H1 (cell line): ENCODE data around the gene DUSP9. TPM values are rescaled to one million over a fixed set of nuclear protein-coding genes. Genes with fewer than 3 reads are reported as not detected.

Experiments used
- CHD2 ChIP-seq: IDR thresholded peaks from 2 replicates; pipeline ENCODE4 v1.6.1; 2012; ENCODE audit warnings: low read length, improper control_type of control experiment
- NANOG ChIP-seq: IDR thresholded peaks from 2 replicates; pipeline ENCODE4 v1.6.1; 2011; ENCODE audit warnings: low read length, low read depth, mild to moderate bottlenecking, inconsistent platforms; ENCODE audit not compliant: insufficient read depth, poor library complexity, severe bottlenecking
- NRF1 ChIP-seq: IDR thresholded peaks from 2 replicates; pipeline ENCODE4 v1.6.1; 2011; ENCODE audit warnings: mild to moderate bottlenecking, low read depth, low read length, improper control_type of control experiment
- RNF2 ChIP-seq: fragments of 200-900, 300-1000 bp; sonication (generic); IDR thresholded peaks from 2 replicates; pipeline ENCODE4 v1.7.1; 2016; ENCODE audit warnings: borderline replicate concordance, low read depth, mild to moderate bottlenecking, antibody characterized with exemption, low read length; ENCODE audit not compliant: poor library complexity, severe bottlenecking; ENCODE audit errors: missing control alignments
- SUZ12 ChIP-seq: fragments of 200-600 bp; sonication (generic); IDR thresholded peaks from 2 replicates; pipeline ENCODE4 v1.6.1; 2012; ENCODE audit warnings: mild to moderate bottlenecking, inconsistent platforms, low read length, moderate library complexity, mixed read lengths
- YY1 ChIP-seq: IDR thresholded peaks from 2 replicates; pipeline ENCODE4 v1.6.1; 2011; ENCODE audit warnings: low read depth, mild to moderate bottlenecking, low read length
- polyA plus RNA-seq, 7 experiments: library from polyadenylated mRNA; depleted of rRNA in 3 of 7; stranded (reverse) in 5 of 7; unstranded in 2 of 7; fragments of >200 nt in 5 of 7; fragments of 200-250 nt in 2 of 7; gene quantifications; 1 replicate in 5 of 7; 2 replicates in 1 of 7; 4 replicates in 1 of 7; pipeline versions ENCODE4 v1.2.1 to v1.2.3, GENCODE V29; 2011 to 2013; ENCODE audit warnings: missing spikeins in 2 of 7, mixed read lengths in 2 of 7
- total RNA-seq: library from RNA; stranded (reverse); fragmentation: NEBNext Ultra II Directional; extraction: Animal tissue kit (Norgen Biotek cat#: 25700); gene quantifications from 2 replicates; pipeline ENCODE4 v1.2.1, GENCODE V29; 2021
- TF ChIP-seq, protein P1 (sequence below): fragments of 300-600 bp; sonication (generic); IDR thresholded peaks from 2 replicates; pipeline ENCODE4 v1.7.1; 2012; ENCODE audit warnings: low read length, moderate library complexity, mild to moderate bottlenecking, inconsistent platforms; ENCODE audit not compliant: insufficient replicate concordance

Gene DUSP9
- total and polyA plus RNA-seq, 2 of the 8 experiments (the other 6 are each of a cell fraction or from before 2014, with no cell fraction given) = 0.80 to 1.1 TPM

DNA sequence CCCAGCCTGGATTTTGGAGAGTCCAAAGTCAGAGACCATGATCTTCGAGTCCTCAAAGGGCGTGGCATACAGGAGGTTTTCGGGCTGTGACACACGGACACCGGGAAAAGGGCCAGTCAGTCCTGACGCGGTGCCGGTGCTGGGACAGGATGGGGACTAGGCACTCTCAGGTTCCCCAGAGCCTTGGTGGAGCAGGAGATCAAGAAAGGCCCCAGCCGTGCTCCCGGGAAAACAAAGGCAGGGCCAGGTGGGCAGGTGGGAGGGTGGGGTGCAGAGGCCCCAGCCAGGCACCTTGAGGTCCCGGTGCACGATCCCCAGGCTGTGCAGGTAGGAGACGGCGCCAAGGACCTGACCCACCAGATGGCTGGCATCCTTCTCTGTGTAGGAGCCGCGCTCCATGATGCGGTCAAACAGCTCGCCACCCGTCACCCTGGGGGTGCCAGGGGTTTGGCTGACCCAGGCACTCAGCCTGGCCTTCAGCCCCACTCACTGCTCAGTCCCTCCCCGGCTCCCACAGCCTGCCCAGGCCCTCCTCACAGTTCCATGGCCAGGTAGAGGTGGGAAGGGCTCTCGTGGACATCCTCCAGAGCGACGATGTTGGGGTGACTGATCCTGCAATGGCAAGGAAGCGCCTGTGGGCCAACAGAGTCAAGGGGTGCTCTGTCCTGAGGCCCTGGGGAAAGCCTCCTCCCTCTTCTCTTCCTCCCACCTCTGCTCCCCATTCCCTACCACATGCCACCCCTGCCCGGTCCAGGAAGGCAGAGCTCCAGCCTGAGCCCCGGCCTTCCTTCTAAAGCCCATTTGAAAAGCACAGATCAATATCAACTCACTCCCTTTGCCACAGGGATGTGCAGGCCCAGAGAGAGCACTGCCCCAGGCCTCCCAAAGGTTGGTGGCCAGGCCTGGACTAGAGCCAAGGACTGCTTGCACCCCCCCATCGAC is 24.9 kb downstream of the DUSP9 start (continued):
- no peak for TF ChIP-seq NRF1
- TF ChIP-seq CHD2 = no peak
- no peak for TF ChIP-seq YY1
- TF ChIP-seq, protein P1, sequence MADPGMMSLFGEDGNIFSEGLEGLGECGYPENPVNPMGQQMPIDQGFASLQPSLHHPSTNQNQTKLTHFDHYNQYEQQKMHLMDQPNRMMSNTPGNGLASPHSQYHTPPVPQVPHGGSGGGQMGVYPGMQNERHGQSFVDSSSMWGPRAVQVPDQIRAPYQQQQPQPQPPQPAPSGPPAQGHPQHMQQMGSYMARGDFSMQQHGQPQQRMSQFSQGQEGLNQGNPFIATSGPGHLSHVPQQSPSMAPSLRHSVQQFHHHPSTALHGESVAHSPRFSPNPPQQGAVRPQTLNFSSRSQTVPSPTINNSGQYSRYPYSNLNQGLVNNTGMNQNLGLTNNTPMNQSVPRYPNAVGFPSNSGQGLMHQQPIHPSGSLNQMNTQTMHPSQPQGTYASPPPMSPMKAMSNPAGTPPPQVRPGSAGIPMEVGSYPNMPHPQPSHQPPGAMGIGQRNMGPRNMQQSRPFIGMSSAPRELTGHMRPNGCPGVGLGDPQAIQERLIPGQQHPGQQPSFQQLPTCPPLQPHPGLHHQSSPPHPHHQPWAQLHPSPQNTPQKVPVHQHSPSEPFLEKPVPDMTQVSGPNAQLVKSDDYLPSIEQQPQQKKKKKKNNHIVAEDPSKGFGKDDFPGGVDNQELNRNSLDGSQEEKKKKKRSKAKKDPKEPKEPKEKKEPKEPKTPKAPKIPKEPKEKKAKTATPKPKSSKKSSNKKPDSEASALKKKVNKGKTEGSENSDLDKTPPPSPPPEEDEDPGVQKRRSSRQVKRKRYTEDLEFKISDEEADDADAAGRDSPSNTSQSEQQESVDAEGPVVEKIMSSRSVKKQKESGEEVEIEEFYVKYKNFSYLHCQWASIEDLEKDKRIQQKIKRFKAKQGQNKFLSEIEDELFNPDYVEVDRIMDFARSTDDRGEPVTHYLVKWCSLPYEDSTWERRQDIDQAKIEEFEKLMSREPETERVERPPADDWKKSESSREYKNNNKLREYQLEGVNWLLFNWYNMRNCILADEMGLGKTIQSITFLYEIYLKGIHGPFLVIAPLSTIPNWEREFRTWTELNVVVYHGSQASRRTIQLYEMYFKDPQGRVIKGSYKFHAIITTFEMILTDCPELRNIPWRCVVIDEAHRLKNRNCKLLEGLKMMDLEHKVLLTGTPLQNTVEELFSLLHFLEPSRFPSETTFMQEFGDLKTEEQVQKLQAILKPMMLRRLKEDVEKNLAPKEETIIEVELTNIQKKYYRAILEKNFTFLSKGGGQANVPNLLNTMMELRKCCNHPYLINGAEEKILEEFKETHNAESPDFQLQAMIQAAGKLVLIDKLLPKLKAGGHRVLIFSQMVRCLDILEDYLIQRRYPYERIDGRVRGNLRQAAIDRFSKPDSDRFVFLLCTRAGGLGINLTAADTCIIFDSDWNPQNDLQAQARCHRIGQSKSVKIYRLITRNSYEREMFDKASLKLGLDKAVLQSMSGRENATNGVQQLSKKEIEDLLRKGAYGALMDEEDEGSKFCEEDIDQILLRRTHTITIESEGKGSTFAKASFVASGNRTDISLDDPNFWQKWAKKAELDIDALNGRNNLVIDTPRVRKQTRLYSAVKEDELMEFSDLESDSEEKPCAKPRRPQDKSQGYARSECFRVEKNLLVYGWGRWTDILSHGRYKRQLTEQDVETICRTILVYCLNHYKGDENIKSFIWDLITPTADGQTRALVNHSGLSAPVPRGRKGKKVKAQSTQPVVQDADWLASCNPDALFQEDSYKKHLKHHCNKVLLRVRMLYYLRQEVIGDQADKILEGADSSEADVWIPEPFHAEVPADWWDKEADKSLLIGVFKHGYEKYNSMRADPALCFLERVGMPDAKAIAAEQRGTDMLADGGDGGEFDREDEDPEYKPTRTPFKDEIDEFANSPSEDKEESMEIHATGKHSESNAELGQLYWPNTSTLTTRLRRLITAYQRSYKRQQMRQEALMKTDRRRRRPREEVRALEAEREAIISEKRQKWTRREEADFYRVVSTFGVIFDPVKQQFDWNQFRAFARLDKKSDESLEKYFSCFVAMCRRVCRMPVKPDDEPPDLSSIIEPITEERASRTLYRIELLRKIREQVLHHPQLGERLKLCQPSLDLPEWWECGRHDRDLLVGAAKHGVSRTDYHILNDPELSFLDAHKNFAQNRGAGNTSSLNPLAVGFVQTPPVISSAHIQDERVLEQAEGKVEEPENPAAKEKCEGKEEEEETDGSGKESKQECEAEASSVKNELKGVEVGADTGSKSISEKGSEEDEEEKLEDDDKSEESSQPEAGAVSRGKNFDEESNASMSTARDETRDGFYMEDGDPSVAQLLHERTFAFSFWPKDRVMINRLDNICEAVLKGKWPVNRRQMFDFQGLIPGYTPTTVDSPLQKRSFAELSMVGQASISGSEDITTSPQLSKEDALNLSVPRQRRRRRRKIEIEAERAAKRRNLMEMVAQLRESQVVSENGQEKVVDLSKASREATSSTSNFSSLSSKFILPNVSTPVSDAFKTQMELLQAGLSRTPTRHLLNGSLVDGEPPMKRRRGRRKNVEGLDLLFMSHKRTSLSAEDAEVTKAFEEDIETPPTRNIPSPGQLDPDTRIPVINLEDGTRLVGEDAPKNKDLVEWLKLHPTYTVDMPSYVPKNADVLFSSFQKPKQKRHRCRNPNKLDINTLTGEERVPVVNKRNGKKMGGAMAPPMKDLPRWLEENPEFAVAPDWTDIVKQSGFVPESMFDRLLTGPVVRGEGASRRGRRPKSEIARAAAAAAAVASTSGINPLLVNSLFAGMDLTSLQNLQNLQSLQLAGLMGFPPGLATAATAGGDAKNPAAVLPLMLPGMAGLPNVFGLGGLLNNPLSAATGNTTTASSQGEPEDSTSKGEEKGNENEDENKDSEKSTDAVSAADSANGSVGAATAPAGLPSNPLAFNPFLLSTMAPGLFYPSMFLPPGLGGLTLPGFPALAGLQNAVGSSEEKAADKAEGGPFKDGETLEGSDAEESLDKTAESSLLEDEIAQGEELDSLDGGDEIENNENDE = no peak
- TF ChIP-seq RNF2 = no peak
- no peak for TF ChIP-seq SUZ12
- no peak for TF ChIP-seq NANOG
